RWPE2 (cell line): ENCODE results near the gene RAB28.

ENCODE experiments used
- ATAC-seq: fragments of 200-7000 bp; cut with Tn5 transposase; 3 replicates; pipeline ENCODE4 v1.9.1; 2021; ENCODE audit warnings: low read depth
- DNase-seq: peaks from one replicate; pipeline ENCODE4 v3.0.0-alpha.2; 2020; ENCODE audit warnings: low spot score
- H3K27ac ChIP-seq: fragments of 450-650 bp; 2 replicates; pipeline ENCODE4 v1.5.1; 2017; ENCODE audit warnings: mild to moderate bottlenecking; ENCODE audit not compliant: poor library complexity, severe bottlenecking
- H3K27me3 ChIP-seq: fragments of 250-450 bp; sonication (Bioruptor Pico); 2 replicates; pipeline ENCODE4 v1.5.1; 2021; ENCODE audit warnings: mild to moderate bottlenecking, moderate library complexity; ENCODE audit not compliant: insufficient read depth, poor library complexity, severe bottlenecking
- H3K36me3 ChIP-seq: fragments of 250-450 bp; sonication (Bioruptor Pico); 2 replicates; pipeline ENCODE4 v1.5.1; 2020; ENCODE audit warnings: low read depth, mild to moderate bottlenecking, moderate library complexity
- H3K4me1 ChIP-seq: fragments of 250-450 bp; sonication (Bioruptor Pico); 2 replicates; pipeline ENCODE4 v1.5.1; 2021; ENCODE audit warnings: mild to moderate bottlenecking, moderate library complexity; ENCODE audit not compliant: insufficient read depth, poor library complexity, severe bottlenecking
- H3K4me3 ChIP-seq: fragments of 250-450 bp; sonication (Bioruptor Pico); 2 replicates; pipeline ENCODE4 v1.5.1; 2021; ENCODE audit warnings: mild to moderate bottlenecking, moderate library complexity; ENCODE audit not compliant: severe bottlenecking
- H3K9me3 ChIP-seq: fragments of 250-450 bp; sonication (Bioruptor Pico); 2 replicates; pipeline ENCODE4 v1.5.1; 2021; ENCODE audit warnings: mild to moderate bottlenecking, moderate library complexity; ENCODE audit not compliant: severe bottlenecking
- TF ChIP-seq, protein P1 (sequence below): fragments of 450-650 bp; IDR thresholded peaks from one replicate; pipeline ENCODE4 v1.5.1; 2017; ENCODE audit warnings: mild to moderate bottlenecking, moderate library complexity; ENCODE audit not compliant: poor library complexity, severe bottlenecking

RAB28 gene

DNA sequence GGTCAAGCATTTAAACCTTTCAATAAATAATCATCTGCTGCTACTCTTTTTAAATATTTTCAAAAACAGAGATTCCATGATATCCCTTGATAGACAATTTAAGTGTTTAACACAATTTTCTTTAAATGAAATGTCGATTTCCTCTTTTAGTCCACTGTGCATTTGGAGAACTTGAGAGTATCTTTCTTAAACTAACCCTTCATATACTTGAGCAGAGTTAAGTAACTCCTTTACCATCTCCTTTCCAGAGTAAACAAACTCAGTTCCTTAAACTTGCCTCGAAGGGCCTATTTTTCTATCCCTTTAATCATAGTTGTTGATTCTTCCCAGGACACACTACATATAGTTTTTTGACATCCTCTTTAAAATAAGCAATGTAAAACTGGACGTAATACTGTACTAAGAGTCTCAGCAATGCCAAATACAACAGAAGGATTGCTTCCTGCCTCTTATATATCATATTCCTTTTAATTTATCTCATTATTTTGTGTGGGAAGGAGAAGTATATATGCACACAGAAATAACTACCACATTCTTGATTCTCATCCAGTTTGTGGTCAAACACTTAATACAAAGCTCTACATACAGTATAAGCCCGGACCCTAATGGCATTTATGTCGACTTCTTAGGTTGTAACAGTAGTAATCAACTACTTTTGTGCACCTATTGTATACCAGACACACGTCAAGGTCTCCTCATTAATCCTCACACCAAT lies 22.8 kb downstream of the RAB28 start:
- Histone ChIP-seq H3K9me3 (peaks cover 4% of the 10 kb centered on the region), H3K27me3 (no peaks in the 10 kb centered on the region), H3K4me1 (no peaks in the 10 kb centered on the region), H3K4me3 (no peak overlapping the region), H3K36me3 (no peaks in the 10 kb centered on the region), H3K27ac (no peak overlapping the region)
- TF ChIP-seq, protein P1, sequence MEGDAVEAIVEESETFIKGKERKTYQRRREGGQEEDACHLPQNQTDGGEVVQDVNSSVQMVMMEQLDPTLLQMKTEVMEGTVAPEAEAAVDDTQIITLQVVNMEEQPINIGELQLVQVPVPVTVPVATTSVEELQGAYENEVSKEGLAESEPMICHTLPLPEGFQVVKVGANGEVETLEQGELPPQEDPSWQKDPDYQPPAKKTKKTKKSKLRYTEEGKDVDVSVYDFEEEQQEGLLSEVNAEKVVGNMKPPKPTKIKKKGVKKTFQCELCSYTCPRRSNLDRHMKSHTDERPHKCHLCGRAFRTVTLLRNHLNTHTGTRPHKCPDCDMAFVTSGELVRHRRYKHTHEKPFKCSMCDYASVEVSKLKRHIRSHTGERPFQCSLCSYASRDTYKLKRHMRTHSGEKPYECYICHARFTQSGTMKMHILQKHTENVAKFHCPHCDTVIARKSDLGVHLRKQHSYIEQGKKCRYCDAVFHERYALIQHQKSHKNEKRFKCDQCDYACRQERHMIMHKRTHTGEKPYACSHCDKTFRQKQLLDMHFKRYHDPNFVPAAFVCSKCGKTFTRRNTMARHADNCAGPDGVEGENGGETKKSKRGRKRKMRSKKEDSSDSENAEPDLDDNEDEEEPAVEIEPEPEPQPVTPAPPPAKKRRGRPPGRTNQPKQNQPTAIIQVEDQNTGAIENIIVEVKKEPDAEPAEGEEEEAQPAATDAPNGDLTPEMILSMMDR: no peak
- ATAC-seq (no peak), DNase-seq (no peak)

DNA sequence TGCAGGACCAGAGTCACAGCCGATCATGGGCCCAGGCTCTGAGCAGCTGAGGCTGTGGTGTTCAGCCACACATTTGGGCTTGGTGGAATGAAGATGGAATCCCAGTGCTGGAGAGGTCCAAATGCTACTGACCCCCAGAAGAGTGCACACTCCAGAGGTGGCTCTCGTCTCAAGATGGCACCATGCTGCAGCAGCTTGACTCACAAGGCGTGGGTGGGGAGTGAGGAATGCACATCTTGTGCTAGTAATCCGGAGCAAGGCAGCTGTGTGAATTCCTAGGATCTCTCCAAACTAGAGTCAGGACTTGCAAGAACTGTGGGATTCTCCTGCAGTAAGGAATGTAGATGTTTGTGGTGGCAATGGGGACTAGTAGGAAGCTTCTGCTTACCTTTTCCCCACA lies 28.7 kb downstream of the RAB28 start:
- DNase-seq: no peak
- Histone ChIP-seq H3K27ac (no peak overlapping the region), H3K4me1 (no peaks in the 10 kb centered on the region), H3K36me3 (no peaks in the 10 kb centered on the region), H3K27me3 (no peaks in the 10 kb centered on the region), H3K4me3 (no peak overlapping the region), H3K9me3 (no peaks in the 10 kb centered on the region)
- TF ChIP-seq, protein P1: no peak
- ATAC-seq: no peak

DNA sequence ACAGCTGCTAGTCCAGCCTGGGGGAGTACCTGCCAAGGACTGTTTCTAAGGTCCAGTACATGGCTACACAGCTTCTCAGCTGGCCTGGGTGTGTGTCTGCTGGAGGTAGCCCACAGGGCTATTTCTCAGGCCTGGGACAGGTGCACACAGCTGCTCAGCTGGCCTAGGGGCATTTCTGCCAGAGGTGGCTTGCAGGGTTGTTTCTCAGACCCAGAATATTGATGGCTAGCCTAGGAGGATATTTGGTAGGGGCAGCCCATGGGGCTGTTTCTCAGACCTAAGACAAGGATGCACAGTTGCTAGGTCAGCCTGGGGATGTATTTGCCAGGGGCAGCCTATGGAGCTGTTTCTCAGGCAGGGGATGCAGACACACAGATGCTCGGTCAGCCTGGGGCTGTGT lies 29.4 kb downstream of the RAB28 start:
- Histone ChIP-seq H3K4me3 (no peak overlapping the region), H3K36me3 (no peaks in the 10 kb centered on the region), H3K4me1 (no peaks in the 10 kb centered on the region), H3K27ac (no peak overlapping the region), H3K9me3 (no peaks in the 10 kb centered on the region), H3K27me3 (no peaks in the 10 kb centered on the region)
- DNase-seq (no peak), ATAC-seq (no peak)
- TF ChIP-seq, protein P1: no peak

DNA sequence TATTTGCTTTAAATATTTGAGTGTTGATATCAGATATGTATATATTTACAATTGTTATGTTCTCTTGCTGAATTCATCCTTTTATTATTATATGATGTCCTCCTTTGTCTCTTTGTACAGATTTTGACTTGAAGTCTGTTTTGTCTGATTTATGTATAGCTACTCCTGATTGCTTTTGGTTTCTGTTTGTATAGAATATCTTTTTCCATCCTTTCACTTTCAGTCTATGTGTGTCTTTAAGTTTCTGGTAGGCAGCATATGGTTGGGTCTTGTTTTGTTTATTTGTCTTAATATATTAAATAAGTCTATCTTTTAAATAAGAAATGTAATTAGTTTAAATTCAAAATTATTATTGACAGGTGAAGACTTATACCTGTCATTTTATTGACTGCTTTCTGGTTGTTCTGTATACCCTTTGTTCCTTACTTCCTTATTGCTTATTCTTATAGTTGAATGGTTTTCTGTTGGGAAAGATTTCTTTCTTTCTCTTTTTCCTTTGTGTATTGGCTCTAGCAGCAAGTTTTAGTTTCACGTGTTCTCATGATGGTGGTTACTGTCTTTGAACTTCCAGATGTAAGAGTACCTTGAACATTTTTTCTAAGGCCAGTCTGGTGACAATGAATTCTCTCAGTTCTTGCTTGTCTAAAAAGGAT lies 31.1 kb downstream of the RAB28 start:
- Histone ChIP-seq H3K4me3 (no peak overlapping the region), H3K4me1 (no peaks in the 10 kb centered on the region), H3K27me3 (no peaks in the 10 kb centered on the region), H3K9me3 (no peaks in the 10 kb centered on the region), H3K27ac (no peak overlapping the region), H3K36me3 (no peaks in the 10 kb centered on the region)
- TF ChIP-seq, protein P1: no peak
- DNase-seq: no peak
- ATAC-seq: no peak

DNA sequence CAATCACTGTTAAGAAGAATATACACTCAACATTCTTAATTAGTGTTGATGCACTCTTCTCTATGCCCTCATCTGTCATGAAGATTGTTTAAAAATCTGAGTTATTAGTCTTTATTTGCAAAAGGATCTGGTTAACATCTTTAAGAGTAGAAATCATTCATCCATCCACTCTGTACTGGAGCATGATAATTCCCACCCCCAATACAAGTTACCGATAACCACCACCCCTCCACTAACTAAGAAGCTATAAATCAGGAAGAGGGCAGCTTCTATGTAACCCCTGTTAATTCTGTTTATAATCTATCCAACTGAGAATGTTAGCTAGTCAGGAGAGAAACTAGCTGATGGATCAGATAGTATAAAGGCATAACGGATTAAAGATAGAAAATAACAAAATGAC lies 34.5 kb downstream of the RAB28 start:
- H3K27ac ChIP-seq: no peak overlapping the region
- no peak for DNase-seq
- H3K4me3 ChIP-seq: no peak overlapping the region
- H3K4me1 ChIP-seq: no peaks in the 10 kb centered on the region
- ATAC-seq: no peak
- H3K9me3 ChIP-seq: no peaks in the 10 kb centered on the region
- H3K27me3 ChIP-seq: no peaks in the 10 kb centered on the region
- TF ChIP-seq, protein P1: no peak
- no peaks in the 10 kb centered on the region; the same call in 1 of the 2 replicates for H3K36me3 ChIP-seq
